Body of pancreas (tissue), 4 donors: ENCODE measurements around the gene PCID2. TPM values are rescaled to one million over a fixed set of nuclear protein-coding genes. Genes with fewer than 3 reads are reported as not detected.

ENCODE experiments used
- ATAC-seq: fragments of 150-250 bp; one replicate; pipeline ENCODE4 v1.9.1; 2016
- DNase-seq, 4 donors: peaks; one replicate each; pipeline ENCODE4 v3.0.0-alpha.2; 2019
- H3K27ac ChIP-seq, 4 donors: fragments of 200-600 bp; sonication (generic); 1 replicate in 3 of 4; 2 replicates in 1 of 4; pipeline versions ENCODE4 v1.5.1 to v1.6.1; 2016 to 2019; ENCODE audit warnings: mild to moderate bottlenecking in 1 of 4, mixed read lengths in 1 of 4, moderate library complexity in 1 of 4
- H3K27me3 ChIP-seq, 2 donors: fragments of 200-600 bp; sonication (generic); one replicate each; pipeline ENCODE4 v1.6.0; 2016; ENCODE audit warnings: mild to moderate bottlenecking in 1 of 2
- H3K36me3 ChIP-seq, 2 donors: fragments of 200-600 bp; sonication (generic); replicated peaks in 1 of 2; 2 replicates each; pipeline ENCODE4 v1.5.1; 2016; ENCODE audit warnings: low read depth in 2 of 2; ENCODE audit not compliant: insufficient read depth in 1 of 2
- H3K4me1 ChIP-seq: fragments of 200-600 bp; sonication (generic); one replicate; pipeline ENCODE4 v1.6.0; 2016
- H3K4me3 ChIP-seq, 2 donors: fragments of 200-600 bp; sonication (generic); 1 replicate in 1 of 2; 2 replicates in 1 of 2; pipeline ENCODE4 v1.5.1; 2016 to 2019
- H3K9me3 ChIP-seq, 3 donors: fragments of 200-600 bp; sonication (generic); 1 replicate in 2 of 3; 2 replicates in 1 of 3; pipeline ENCODE4 v1.5.1; 2016
- POLR2A ChIP-seq, 3 donors: fragments of 450-650 bp; IDR thresholded peaks; one replicate each; pipeline ENCODE4 v1.6.1; 2016; ENCODE audit warnings: antibody characterized with exemption in 3 of 3, mild to moderate bottlenecking in 2 of 3
- WGBS, 2 donors: methylation state at CpG; one replicate each; pipeline ENCODE4 v1.1.5; 2017; 5-methylcytosine and 5-hydroxymethylcytosine counted together
- intact Hi-C: fragments of 100-400 bp; cut with DNase I; formaldehyde crosslinking; loops from one replicate; pipeline ENCODE4 v1.15.1; 2023
- total RNA-seq, 2 donors: library from RNA; depleted of rRNA; stranded (reverse); fragments of >200 nt; gene quantifications; one replicate each; pipeline ENCODE4 v1.1.0, GENCODE V29; 2016
- TF ChIP-seq, protein P1 (sequence below), 7 experiments: fragments of 450-650 bp in 4 of 7; fragments of 200-600 bp in 3 of 7; sonication (generic) in 3 of 7; IDR thresholded peaks; one replicate each; pipeline ENCODE4 v1.5.1; 2016 to 2019; ENCODE audit warnings: antibody characterized with exemption in 7 of 7

The PCID2 gene
- total RNA-seq, 2 donors from 2014 or later = 23.7 to 33.7 TPM

DNA sequence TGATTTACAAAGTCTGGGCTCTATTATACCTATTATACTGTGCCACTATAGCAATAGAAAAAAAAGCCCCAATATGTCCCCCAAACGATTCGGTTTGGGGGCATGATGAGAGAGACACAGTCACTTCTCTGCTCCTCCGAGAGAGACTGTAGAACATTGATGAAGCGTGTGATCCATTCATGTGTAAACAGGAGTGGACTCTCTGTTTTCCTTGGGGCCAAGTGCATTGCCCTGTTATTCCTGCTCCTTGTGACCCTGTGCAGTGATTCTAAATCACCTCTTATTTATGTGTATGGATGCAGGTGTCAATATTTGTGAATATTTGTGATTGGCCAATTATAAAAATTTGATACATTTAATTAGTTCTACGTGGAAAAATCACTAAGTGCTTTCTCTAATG lies 68.9 kb downstream of the PCID2 start:
- H3K9me3 ChIP-seq = no peaks in the 10 kb centered on the region
- no peaks in the 10 kb centered on the region for H3K4me1 ChIP-seq
- intact Hi-C loops = no loop called here
- ATAC-seq (no peak), DNase-seq (no peak)
- TF ChIP-seq POLR2A (IDR thresholded peaks at IDR 0.05) = no peak
- TF ChIP-seq, protein P1, sequence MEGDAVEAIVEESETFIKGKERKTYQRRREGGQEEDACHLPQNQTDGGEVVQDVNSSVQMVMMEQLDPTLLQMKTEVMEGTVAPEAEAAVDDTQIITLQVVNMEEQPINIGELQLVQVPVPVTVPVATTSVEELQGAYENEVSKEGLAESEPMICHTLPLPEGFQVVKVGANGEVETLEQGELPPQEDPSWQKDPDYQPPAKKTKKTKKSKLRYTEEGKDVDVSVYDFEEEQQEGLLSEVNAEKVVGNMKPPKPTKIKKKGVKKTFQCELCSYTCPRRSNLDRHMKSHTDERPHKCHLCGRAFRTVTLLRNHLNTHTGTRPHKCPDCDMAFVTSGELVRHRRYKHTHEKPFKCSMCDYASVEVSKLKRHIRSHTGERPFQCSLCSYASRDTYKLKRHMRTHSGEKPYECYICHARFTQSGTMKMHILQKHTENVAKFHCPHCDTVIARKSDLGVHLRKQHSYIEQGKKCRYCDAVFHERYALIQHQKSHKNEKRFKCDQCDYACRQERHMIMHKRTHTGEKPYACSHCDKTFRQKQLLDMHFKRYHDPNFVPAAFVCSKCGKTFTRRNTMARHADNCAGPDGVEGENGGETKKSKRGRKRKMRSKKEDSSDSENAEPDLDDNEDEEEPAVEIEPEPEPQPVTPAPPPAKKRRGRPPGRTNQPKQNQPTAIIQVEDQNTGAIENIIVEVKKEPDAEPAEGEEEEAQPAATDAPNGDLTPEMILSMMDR (IDR thresholded peaks at IDR 0.05) = no peak
- no peaks in the 10 kb centered on the region for H3K27me3 ChIP-seq
- no peaks in the 10 kb centered on the region for H3K36me3 ChIP-seq
- WGBS, 2 donors = 70 to 76% methylated on average over 5 of the region's 5 CpGs
- no peak overlapping the region for H3K4me3 ChIP-seq
- no peak overlapping the region for H3K27ac ChIP-seq

DNA sequence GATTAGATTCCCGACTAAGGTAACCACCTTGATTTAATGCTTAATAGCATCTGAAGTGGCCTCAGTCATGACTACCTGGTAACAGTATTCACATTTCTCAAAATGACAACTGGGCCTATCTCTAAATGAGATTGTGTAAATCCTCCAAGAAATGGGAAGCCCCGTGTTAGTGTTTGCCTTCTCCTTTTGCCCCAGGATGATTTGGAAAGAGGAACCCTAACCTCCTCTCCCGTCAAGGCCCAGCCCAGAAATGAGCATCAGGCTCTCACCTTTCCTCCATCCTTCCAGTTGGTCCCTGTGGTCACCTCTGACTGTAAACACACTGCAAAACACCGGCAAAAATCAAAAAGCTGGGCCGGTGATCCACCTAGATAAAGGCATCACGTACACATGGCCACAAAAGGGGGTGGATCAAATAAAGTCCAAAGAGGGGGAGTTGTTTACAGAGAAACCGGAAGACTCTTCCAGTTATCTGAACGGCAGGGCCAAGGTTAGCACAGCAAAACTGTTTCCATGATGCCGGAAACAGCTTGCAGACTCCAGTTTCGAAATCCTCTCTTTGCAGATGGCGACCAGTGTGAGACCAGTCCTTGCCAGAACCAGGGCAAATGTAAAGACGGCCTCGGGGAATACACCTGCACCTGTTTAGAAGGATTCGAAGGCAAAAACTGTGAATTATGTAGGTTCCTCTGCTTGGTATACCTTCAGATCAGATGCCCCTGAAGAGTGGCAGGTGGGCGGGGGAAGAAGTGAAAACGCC lies 69.5 kb downstream of the PCID2 start:
- ATAC-seq = no peak
- Histone ChIP-seq H3K4me1 (no peaks in the 10 kb centered on the region), H3K36me3 (no peaks in the 10 kb centered on the region), H3K9me3 (no peaks in the 10 kb centered on the region), H3K27ac (no peak overlapping the region), H3K27me3 (no peaks in the 10 kb centered on the region), H3K4me3 (no peak overlapping the region)
- DNase-seq = peak in 1 of 4 donors; percentile 3
- no peak for TF ChIP-seq POLR2A (IDR thresholded peaks at IDR 0.05)
- TF ChIP-seq, protein P1 (IDR thresholded peaks at IDR 0.05) = no peak
- 63 to 74% methylated on average over 16 of the region's 16 CpGs for WGBS, 2 donors
- intact Hi-C loops = no loop called here

DNA sequence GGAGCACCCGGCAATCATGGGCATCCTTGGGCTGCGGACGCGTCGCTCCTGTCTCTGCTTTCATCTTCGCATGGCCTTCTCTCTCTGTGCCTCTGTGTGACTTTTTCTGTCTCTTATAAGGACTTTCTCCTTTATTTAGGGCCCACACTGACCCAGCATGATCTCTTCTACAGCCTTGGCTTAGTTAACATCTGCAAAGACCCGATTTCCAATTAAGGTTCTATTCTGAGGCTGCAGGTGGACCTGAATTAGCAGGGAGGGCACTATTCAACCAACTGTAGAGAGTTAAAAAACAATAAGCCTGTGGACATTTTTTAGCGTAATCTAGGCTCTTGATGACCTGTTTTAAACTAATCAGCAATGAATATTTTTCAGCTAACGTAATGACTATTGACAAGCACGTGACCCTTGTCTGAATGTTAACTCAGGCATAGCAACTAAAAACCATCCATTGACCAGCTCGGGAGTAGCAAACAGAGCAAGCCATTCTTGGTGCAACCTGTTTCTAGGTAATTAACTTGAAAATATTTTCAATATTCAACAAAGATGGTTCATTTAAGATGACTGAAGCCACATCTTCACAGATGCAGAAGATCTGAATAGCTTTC lies 70.7 kb downstream of the PCID2 start:
- peak; percentile 81 for ATAC-seq
- DNase-seq = no peak
- Histone ChIP-seq H3K4me3 (no peak overlapping the region), H3K4me1 (no peaks in the 10 kb centered on the region), H3K27me3 (no peaks in the 10 kb centered on the region), H3K9me3 (no peaks in the 10 kb centered on the region), H3K27ac (peak overlapping the region in 2 of 4 donors; percentile 13 to 50), H3K36me3 (no peaks in the 10 kb centered on the region)
- intact Hi-C loops = no loop called here
- WGBS, 2 donors = 69 to 74% methylated on average over 11 of the region's 11 CpGs
- TF ChIP-seq, protein P1 (IDR thresholded peaks at IDR 0.05) = no peak
- TF ChIP-seq POLR2A (IDR thresholded peaks at IDR 0.05) = peak in 1 of 3 donors; percentile 14

DNA sequence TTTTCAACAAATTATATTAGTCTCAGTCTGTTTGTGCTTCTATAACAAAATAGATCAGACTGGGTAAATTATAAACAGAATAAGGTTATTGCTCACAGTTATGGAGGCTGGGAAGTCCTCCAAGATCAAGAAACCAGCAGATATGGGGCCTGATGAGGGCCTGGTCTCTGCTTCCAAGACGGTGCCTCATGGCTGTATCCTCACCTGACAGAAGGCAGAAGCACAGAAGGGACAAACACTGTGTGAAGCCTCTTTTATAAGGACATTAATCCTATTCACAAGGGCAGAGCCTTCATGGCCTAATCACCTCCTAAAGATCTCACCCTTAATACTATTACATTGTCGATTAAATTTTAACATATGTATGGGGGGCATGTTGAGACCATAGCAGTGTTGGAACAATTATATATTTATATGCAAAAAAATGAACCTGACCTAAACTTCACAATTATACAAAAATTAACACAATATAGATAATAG lies 73.1 kb downstream of the PCID2 start:
- intact Hi-C loops = no loop called here
- Histone ChIP-seq H3K9me3 (no peaks in the 10 kb centered on the region), H3K27me3 (no peaks in the 10 kb centered on the region), H3K27ac (no peak overlapping the region), H3K36me3 (no peaks in the 10 kb centered on the region), H3K4me1 (no peaks in the 10 kb centered on the region), H3K4me3 (no peak overlapping the region)
- ATAC-seq = no peak
- TF ChIP-seq, protein P1 (IDR thresholded peaks at IDR 0.05) = no peak
- TF ChIP-seq POLR2A (IDR thresholded peaks at IDR 0.05) = no peak
- WGBS, 2 donors = 65 to 68% methylated on average over 2 of the region's 2 CpGs
- no peak for DNase-seq
